Tracheal epithelial cell (primary cell): ENCODE measurements around the gene AMDHD2. TPM values are rescaled to one million over a fixed set of nuclear protein-coding genes. Genes with fewer than 3 reads are reported as not detected.

Source experiments
- total RNA-seq: library from RNA; depleted of rRNA; stranded (reverse); fragments of >200 nt; gene quantifications from 2 replicates; pipeline ENCODE4 v1.2.1, GENCODE V29; 2014

AMDHD2 gene
- total RNA-seq: 17.9 and 28.2 TPM in 2 replicates

GRCh38 chr16:2520097-2520783, at the start of gene AMDHD2:
Gene AMDHD2, plus strand, starts transcription at chr16:2520371. Its CDS starts 88 bp downstream, at chr16:2520459.

GRCh38 chr16:2471016-2471652, 49.0 kb upstream of the AMDHD2 start, which contains the start of gene NTN3:
Gene NTN3, plus strand, starts transcription at chr16:2471297. Its CDS starts 405 bp downstream, at chr16:2471702.

GRCh38 chr16:2474877-2475412, 45.2 kb upstream of the AMDHD2 start, which contains the start of gene TBC1D24:
Gene TBC1D24, plus strand, starts transcription at chr16:2475127. Its CDS starts 21,022 bp downstream, at chr16:2496149.

GRCh38 chr16:2513405-2514332, 6.5 kb upstream of the AMDHD2 start, which contains the start of gene ATP6V0C:
Gene ATP6V0C, plus strand, starts transcription at chr16:2513952. Its CDS starts 152 bp downstream, at chr16:2514104.

GRCh38 chr16:2531371-2531695, 11.2 kb downstream of the AMDHD2 start, which contains the start of gene CEMP1:
Gene CEMP1, minus strand, starts transcription at chr16:2531408. Its CDS starts 335 bp downstream, at chr16:2531073.

GRCh38 chr16:2537451-2538379, 17.5 kb downstream of the AMDHD2 start, which contains the start of gene PDPK1:
Gene PDPK1, plus strand, starts transcription at chr16:2538021. Its CDS starts 92 bp downstream, at chr16:2538113.

Other genes starting within 250 kb of the AMDHD2 start
- 0.43 and 3.9 TPM in 2 replicates for gene ABCA3, start 179.6 kb upstream of the AMDHD2 start, total RNA-seq
- 3.0 and 7.2 TPM in 2 replicates for gene CCNF, start 90.9 kb upstream of the AMDHD2 start, total RNA-seq
- 0.85 and 1.7 TPM in 2 replicates for gene TEDC2, start 60.3 kb upstream of the AMDHD2 start, total RNA-seq
- 0.24 TPM in 1 of 2 replicates, not detected in the other for gene NTN3, start 49.1 kb upstream of the AMDHD2 start, total RNA-seq
- 5.5 TPM in 2 replicates for gene TBC1D24, start 45.2 kb upstream of the AMDHD2 start, total RNA-seq
- gene ATP6V0C, start 6.4 kb upstream of the AMDHD2 start, total RNA-seq: 6.3 and 8.5 TPM in 2 replicates
- 1.3 TPM in 1 of 2 replicates, not detected in the other for gene CEMP1, start 11.0 kb downstream of the AMDHD2 start, total RNA-seq
- gene PDPK1, start 17.6 kb downstream of the AMDHD2 start, total RNA-seq: 22.2 and 24.1 TPM in 2 replicates
- gene KCTD5, start 162.2 kb downstream of the AMDHD2 start, total RNA-seq: 27.5 and 37.8 TPM in 2 replicates
- under 0.01 and 0.96 TPM in 2 replicates for gene PRSS27, start 199.9 kb downstream of the AMDHD2 start, total RNA-seq
- 36.4 and 60.5 TPM in 2 replicates for gene SRRM2, start 232.3 kb downstream of the AMDHD2 start, total RNA-seq